RWPE1 (cell line): ENCODE data around the gene DSC3.

ENCODE experiments used
- CTCF ChIA-PET: fragments of 350-600 bp; sonication (Branson Sonifier 250); formaldehyde crosslinking; extraction: SDS; loops from one replicate; lab custom pipeline; 2021; lab: Yijun Ruan, JAX
- POLR2A ChIA-PET: fragments of 400-600 bp; formaldehyde crosslinking; extraction: SDS; loops from one replicate; lab custom pipeline; 2020; ENCODE audit warnings: antibody characterized with exemption; ENCODE audit not compliant: low non-redundant PET; lab: Yijun Ruan, JAX
- DNase-seq: peaks from one replicate; pipeline ENCODE4 v3.0.0; 2012; ENCODE audit warnings: low spot score
- H3K27ac ChIP-seq: fragments of 450-650 bp; 2 replicates; pipeline ENCODE4 v1.5.1; 2017
- CTCF ChIP-seq: fragments of 450-650 bp; conservative IDR thresholded peaks from 2 replicates; pipeline ENCODE4 v1.5.1; 2017; ENCODE audit warnings: low read depth, mild to moderate bottlenecking

Gene DSC3

GRCh38 chr18:30954262-30954661, 88.3 kb downstream of the DSC3 start:
- no peak for TF ChIP-seq CTCF
- POLR2A ChIA-PET = no interaction called here
- DNase-seq = no peak
- CTCF ChIA-PET = no interaction called here
- H3K27ac ChIP-seq = no peak overlapping the region

DNA sequence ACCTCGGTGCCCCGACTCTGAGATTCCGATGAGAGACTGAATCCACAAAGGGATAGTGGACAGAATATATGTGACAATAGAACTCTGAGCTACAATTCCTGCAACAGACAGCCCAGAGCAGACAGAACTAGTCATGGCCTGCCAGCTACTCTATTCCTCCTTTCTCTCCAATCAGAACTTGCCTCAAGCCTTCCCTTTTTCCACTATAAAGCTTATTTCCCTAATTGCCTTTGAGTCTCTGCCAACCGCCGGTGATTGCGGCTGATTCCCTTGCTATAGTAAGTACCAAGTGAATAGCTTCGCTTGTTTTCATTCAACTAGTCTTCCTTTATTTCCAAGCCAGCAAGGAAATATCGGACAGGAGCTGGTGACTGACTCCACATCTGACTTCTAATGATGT, 96.8 kb downstream of the DSC3 start:
- no peak for TF ChIP-seq CTCF
- ChIA-PET POLR2A (no interaction called here), CTCF (interaction anchor here (0.6 kb wide), 1 partner anchor 849 kb away, joined by 3 read pairs; no protein-coding TSS in a partner anchor)
- no peak overlapping the region for H3K27ac ChIP-seq
- no peak for DNase-seq

DNA sequence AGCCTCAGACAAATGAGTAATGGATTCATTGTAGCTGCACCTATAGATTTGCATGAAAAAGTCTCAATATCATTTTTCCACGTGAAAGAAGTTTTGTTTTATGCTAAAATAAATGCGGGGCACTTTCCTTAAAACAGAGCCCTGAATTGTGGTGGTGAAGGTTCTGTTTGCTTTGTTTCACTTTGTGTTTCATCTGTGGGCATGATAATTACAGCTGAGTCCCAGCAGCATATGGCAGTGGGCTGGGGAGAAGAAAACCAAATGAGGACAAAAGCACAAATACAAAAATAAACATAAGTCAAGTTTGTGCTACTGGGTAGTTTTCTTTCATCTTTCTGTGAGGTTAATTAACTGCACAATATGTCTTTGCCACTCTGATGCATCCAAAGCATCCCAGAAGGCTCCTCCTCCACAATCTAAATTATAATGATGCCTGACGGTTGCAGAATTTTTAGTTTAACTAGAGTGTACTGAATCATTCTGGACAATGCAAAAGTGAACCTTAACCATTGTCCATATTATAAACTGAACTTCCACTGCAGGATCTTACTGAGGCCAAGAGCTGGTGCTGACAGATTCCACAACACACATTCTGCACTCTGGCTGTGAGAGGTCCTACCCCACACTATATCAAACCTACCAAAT, 97.6 kb downstream of the DSC3 start:
- no peak overlapping the region for H3K27ac ChIP-seq
- no peak for TF ChIP-seq CTCF
- ChIA-PET CTCF (interaction anchor here (0.6 kb wide), 1 partner anchor 777 kb away, joined by 3 read pairs; no protein-coding TSS in a partner anchor), POLR2A (no interaction called here)
- no peak for DNase-seq

GRCh38 chr18:30940952-30941539, 101.5 kb downstream of the DSC3 start:
- no peak for DNase-seq
- H3K27ac ChIP-seq = no peak overlapping the region
- CTCF ChIA-PET = no interaction called here
- no peak for TF ChIP-seq CTCF
- POLR2A ChIA-PET = no interaction called here
